Trophoblast cell (in vitro differentiated cells and primary cell): ENCODE measurements around the gene ST8SIA3.

ENCODE experiments used
- DNase-seq, 2 donors: peaks; one replicate each; pipeline ENCODE4 v3.0.0-alpha.2; 2016
- H2AFZ ChIP-seq: 2 replicates; pipeline ENCODE4 v1.6.1; 2013; ENCODE audit warnings: low read length, moderate library complexity, mild to moderate bottlenecking; ENCODE audit not compliant: insufficient read depth, poor library complexity
- H2AK5ac ChIP-seq: 2 replicates; pipeline ENCODE4 v1.6.1; 2013; ENCODE audit warnings: mild to moderate bottlenecking, low read length
- H2BK120ac ChIP-seq: 2 replicates; pipeline ENCODE4 v1.6.1; 2013; ENCODE audit warnings: low read length, mild to moderate bottlenecking, moderate library complexity; ENCODE audit not compliant: insufficient read depth, poor library complexity
- H2BK12ac ChIP-seq: 2 replicates; pipeline ENCODE4 v1.6.1; 2013; ENCODE audit warnings: mild to moderate bottlenecking, low read length, moderate library complexity
- H2BK5ac ChIP-seq: 2 replicates; pipeline ENCODE4 v1.6.1; 2013; ENCODE audit warnings: low read length, low read depth, moderate library complexity, mild to moderate bottlenecking; ENCODE audit not compliant: poor library complexity
- H3K14ac ChIP-seq: 2 replicates; pipeline ENCODE4 v1.6.1; 2013; ENCODE audit warnings: mild to moderate bottlenecking, low read length
- H3K18ac ChIP-seq: 2 replicates; pipeline ENCODE4 v1.6.1; 2013; ENCODE audit warnings: mild to moderate bottlenecking, low read length
- H3K23ac ChIP-seq: 2 replicates; pipeline ENCODE4 v1.6.1; 2013; ENCODE audit warnings: low read length
- H3K27ac ChIP-seq: 2 replicates; pipeline ENCODE4 v1.5.1; 2013; ENCODE audit warnings: low read depth, mild to moderate bottlenecking, inconsistent platforms, low read length, moderate library complexity
- H3K27me3 ChIP-seq: 2 replicates; pipeline ENCODE4 v1.6.1; 2013; ENCODE audit warnings: inconsistent platforms, mild to moderate bottlenecking, low read length, moderate library complexity; ENCODE audit not compliant: insufficient read depth
- H3K36me3 ChIP-seq, 2 experiments: 1 replicate in 1 of 2; 2 replicates in 1 of 2; pipeline ENCODE4 v1.6.1; 2013; ENCODE audit warnings: low read length in 2 of 2, mild to moderate bottlenecking in 2 of 2, moderate library complexity in 1 of 2; ENCODE audit not compliant: insufficient read depth in 2 of 2, control insufficient read depth in 1 of 2
- H3K4ac ChIP-seq: 2 replicates; pipeline ENCODE4 v1.6.1; 2013; ENCODE audit warnings: low read depth, mild to moderate bottlenecking, low read length, moderate library complexity
- H3K4me1 ChIP-seq, 2 experiments: 1 replicate in 1 of 2; 2 replicates in 1 of 2; pipeline ENCODE4 v1.6.1; 2013; ENCODE audit warnings: low read length in 2 of 2, mild to moderate bottlenecking in 2 of 2, moderate library complexity in 1 of 2; ENCODE audit not compliant: insufficient read depth in 2 of 2, control insufficient read depth in 1 of 2
- H3K4me2 ChIP-seq: 2 replicates; pipeline ENCODE4 v1.6.1; 2013; ENCODE audit warnings: inconsistent platforms, mild to moderate bottlenecking, low read length, moderate library complexity
- H3K4me3 ChIP-seq: 2 replicates; pipeline ENCODE4 v1.5.1; 2013; ENCODE audit warnings: mild to moderate bottlenecking, low read depth, low read length, inconsistent platforms
- H3K79me1 ChIP-seq: one replicate; pipeline ENCODE4 v1.6.1; 2013; ENCODE audit warnings: low read length
- H3K79me2 ChIP-seq: 2 replicates; pipeline ENCODE4 v1.6.1; 2013; ENCODE audit warnings: low read length, mild to moderate bottlenecking; ENCODE audit not compliant: control insufficient read depth, insufficient read depth, poor library complexity
- H3K9ac ChIP-seq: 2 replicates; pipeline ENCODE4 v1.6.1; 2013; ENCODE audit warnings: mild to moderate bottlenecking, low read length
- H3K9me3 ChIP-seq: 2 replicates; pipeline ENCODE4 v1.6.1; 2013; ENCODE audit warnings: low read depth, mild to moderate bottlenecking, control low read depth, inconsistent platforms, low read length; ENCODE audit not compliant: insufficient read depth
- H4K12ac ChIP-seq: 2 replicates; pipeline ENCODE4 v1.6.1; 2013; ENCODE audit warnings: low read depth, mild to moderate bottlenecking, low read length, moderate library complexity
- H4K8ac ChIP-seq: 2 replicates; pipeline ENCODE4 v1.6.1; 2013; ENCODE audit warnings: low read depth, mild to moderate bottlenecking, low read length, moderate library complexity
- H4K91ac ChIP-seq: one replicate; pipeline ENCODE4 v1.6.1; 2013; ENCODE audit warnings: low read depth, mild to moderate bottlenecking, low read length, moderate library complexity
- WGBS: extraction: QIAGEN DNeasy Blood & Tissue Kit; methylation state at CpG from one replicate; pipeline ENCODE4 v1.1.7; 2013; ENCODE audit warnings: missing lambda C conversion rate; ENCODE audit not compliant: insufficient read length, insufficient coverage; ENCODE audit errors: extremely low coverage; 5-methylcytosine and 5-hydroxymethylcytosine counted together

The ST8SIA3 gene

GRCh38 chr18:57331718-57332117, 20.6 kb upstream of the ST8SIA3 start:
- no CpG with 5 or more reads among the region's 2 CpGs for WGBS
- no peak overlapping the region for H3K23ac ChIP-seq
- no peak overlapping the region for H2BK120ac ChIP-seq
- H3K27me3 ChIP-seq: no peaks in the 10 kb centered on the region
- no peak for DNase-seq
- H3K9ac ChIP-seq: no peak overlapping the region
- H2BK12ac ChIP-seq: no peak overlapping the region
- no peak overlapping the region for H2BK5ac ChIP-seq
- H2AK5ac ChIP-seq: no peak overlapping the region
- H3K4ac ChIP-seq: no peak overlapping the region
- no peaks in the 10 kb centered on the region for H3K9me3 ChIP-seq
- no peaks in the 10 kb centered on the region for H3K79me1 ChIP-seq
- H3K18ac ChIP-seq: no peak overlapping the region
- no peak overlapping the region for H3K14ac ChIP-seq
- no peaks in the 10 kb centered on the region for H3K36me3 ChIP-seq
- no peak overlapping the region for H4K8ac ChIP-seq
- H2AFZ ChIP-seq: no peak overlapping the region
- no peak overlapping the region for H4K91ac ChIP-seq
- no peak overlapping the region for H4K12ac ChIP-seq
- no peak overlapping the region for H3K27ac ChIP-seq
- H3K4me2 ChIP-seq: no peak overlapping the region
- H3K79me2 ChIP-seq: no peaks in the 10 kb centered on the region
- no peak overlapping the region for H3K4me3 ChIP-seq
- no peaks in the 10 kb centered on the region for H3K4me1 ChIP-seq

GRCh38 chr18:57333940-57334339, 18.4 kb upstream of the ST8SIA3 start:
- Histone ChIP-seq H3K18ac (no peak overlapping the region), H4K8ac (no peak overlapping the region), H3K36me3 (no peaks in the 10 kb centered on the region), H3K9me3 (peaks cover 3% of the 10 kb centered on the region), H3K9ac (no peak overlapping the region), H3K79me2 (no peaks in the 10 kb centered on the region), H2BK12ac (no peak overlapping the region), H3K23ac (no peak overlapping the region), H2AK5ac (no peak overlapping the region), H3K79me1 (no peaks in the 10 kb centered on the region), H4K91ac (no peak overlapping the region), H2BK120ac (no peak overlapping the region), H3K4me1 (no peaks in the 10 kb centered on the region), H2BK5ac (no peak overlapping the region), H3K4ac (no peak overlapping the region), H2AFZ (no peak overlapping the region), H4K12ac (no peak overlapping the region), H3K27me3 (no peaks in the 10 kb centered on the region), H3K4me2 (no peak overlapping the region), H3K4me3 (no peak overlapping the region), H3K27ac (no peak overlapping the region), H3K14ac (no peak overlapping the region)
- DNase-seq: no peak
- no CpG with 5 or more reads among the region's 5 CpGs for WGBS

GRCh38 chr18:57334383-57334782, 18.0 kb upstream of the ST8SIA3 start:
- Histone ChIP-seq H3K18ac (no peak overlapping the region), H3K4me1 (no peaks in the 10 kb centered on the region), H2BK5ac (no peak overlapping the region), H2AK5ac (no peak overlapping the region), H3K27ac (no peak overlapping the region), H3K9ac (no peak overlapping the region), H2AFZ (no peak overlapping the region), H3K9me3 (peaks cover 3% of the 10 kb centered on the region), H4K8ac (no peak overlapping the region), H3K79me1 (no peaks in the 10 kb centered on the region), H3K4ac (no peak overlapping the region), H4K12ac (no peak overlapping the region), H2BK12ac (no peak overlapping the region), H3K4me2 (no peak overlapping the region), H3K27me3 (no peaks in the 10 kb centered on the region), H3K36me3 (no peaks in the 10 kb centered on the region), H2BK120ac (no peak overlapping the region), H4K91ac (no peak overlapping the region), H3K79me2 (no peaks in the 10 kb centered on the region), H3K23ac (no peak overlapping the region), H3K4me3 (no peak overlapping the region), H3K14ac (no peak overlapping the region)
- WGBS: no CpG with 5 or more reads among the region's 6 CpGs
- DNase-seq: no peak

- H4K12ac ChIP-seq: no peak overlapping the region
- peak in 1 of 2 donors; percentile 4 for DNase-seq
- no peak overlapping the region for H3K4me3 ChIP-seq
- no peak overlapping the region for H3K4me2 ChIP-seq
- no peak overlapping the region for H4K8ac ChIP-seq
- no peak overlapping the region for H2BK5ac ChIP-seq
- H3K4ac ChIP-seq: no peak overlapping the region
- no peak overlapping the region for H3K14ac ChIP-seq
- H3K36me3 ChIP-seq: no peaks in the 10 kb centered on the region
- H2AFZ ChIP-seq: no peak overlapping the region
- peaks cover 3% of the 10 kb centered on the region for H3K9me3 ChIP-seq
- H3K23ac ChIP-seq: no peak overlapping the region
- H4K91ac ChIP-seq: no peak overlapping the region
- no CpG with 5 or more reads among the region's 2 CpGs for WGBS
- no peaks in the 10 kb centered on the region for H3K79me2 ChIP-seq
- H2BK12ac ChIP-seq: no peak overlapping the region
- no peaks in the 10 kb centered on the region for H3K27me3 ChIP-seq
- H2BK120ac ChIP-seq: no peak overlapping the region
- no peak overlapping the region for H3K27ac ChIP-seq
- no peak overlapping the region for H3K18ac ChIP-seq
- H2AK5ac ChIP-seq: no peak overlapping the region
- no peak overlapping the region for H3K9ac ChIP-seq
- no peaks in the 10 kb centered on the region for H3K79me1 ChIP-seq
- H3K4me1 ChIP-seq: no peaks in the 10 kb centered on the region
These were observed 16.0 kb upstream of the ST8SIA3 start for GRCh38 chr18:57336343-57336742.
